Esophagus muscularis mucosa (tissue), 4 donors: ENCODE data around the gene PRRG4. TPM values are rescaled to one million over a fixed set of nuclear protein-coding genes. Genes with fewer than 3 reads are reported as not detected.

Experiments used
- DNase-seq: peaks from one replicate; pipeline ENCODE4 v3.0.0-alpha.2; 2017; ENCODE audit errors: extremely low spot score
- H3K27ac ChIP-seq, 4 donors: fragments of 200-600 bp; sonication (generic); replicated peaks in 1 of 4; 1 replicate in 3 of 4; 2 replicates in 1 of 4; pipeline ENCODE4 v1.5.1; 2016 to 2019; ENCODE audit warnings: mild to moderate bottlenecking in 1 of 4
- H3K27me3 ChIP-seq, 4 donors: fragments of 200-600 bp; sonication (generic); one replicate each; pipeline versions ENCODE4 v1.5.1 to v1.6.0; 2016 to 2019
- H3K36me3 ChIP-seq, 4 donors: fragments of 200-600 bp; sonication (generic); one replicate each; pipeline ENCODE4 v1.5.1; 2016 to 2019
- H3K4me1 ChIP-seq, 4 donors: fragments of 200-600 bp; sonication (generic); one replicate each; pipeline ENCODE4 v1.5.1; 2016 to 2019
- H3K4me3 ChIP-seq, 4 donors: fragments of 200-600 bp; sonication (generic); 1 replicate in 2 of 4; 2 replicates in 2 of 4; pipeline ENCODE4 v1.5.1; 2016 to 2019; ENCODE audit warnings: mild to moderate bottlenecking in 4 of 4, moderate library complexity in 1 of 4
- H3K9me3 ChIP-seq, 4 donors: fragments of 200-600 bp; sonication (generic); 1 replicate in 3 of 4; 2 replicates in 1 of 4; pipeline ENCODE4 v1.5.1; 2016 to 2019
- EP300 ChIP-seq: sonication (generic); formaldehyde crosslinking; IDR thresholded peaks from one replicate; pipeline ENCODE4 v1.6.1; 2017; ENCODE audit warnings: antibody characterized with exemption
- POLR2A ChIP-seq: fragments of 450-650 bp; IDR thresholded peaks from one replicate; pipeline ENCODE4 v1.6.1; 2017; ENCODE audit warnings: antibody characterized with exemption, moderate library complexity, mild to moderate bottlenecking, low read depth
- POLR2AphosphoS5 ChIP-seq, 2 donors: sonication (generic); formaldehyde crosslinking; IDR thresholded peaks; one replicate each; pipeline ENCODE4 v1.6.1; 2017; ENCODE audit warnings: antibody characterized with exemption in 2 of 2
- WGBS: methylation state at CpG from one replicate; pipeline ENCODE4 v1.1.5; 2018; 5-methylcytosine and 5-hydroxymethylcytosine counted together
- intact Hi-C: fragments of 100-400 bp; cut with DNase I; formaldehyde crosslinking; loops from one replicate; pipeline ENCODE4 v1.15.1; 2023
- total RNA-seq, 4 donors: library from RNA; depleted of rRNA; stranded (reverse); fragments of >200 nt; gene quantifications; one replicate each; pipeline versions ENCODE4 v1.1.0 to v1.2.1, GENCODE V29; 2016
- TF ChIP-seq, protein P1 (sequence below), 3 experiments: fragments of 200-600 bp in 2 of 3; fragments of 450-650 bp in 1 of 3; sonication (generic) in 2 of 3; IDR thresholded peaks; one replicate each; pipeline ENCODE4 v1.5.1; 2017 to 2019; ENCODE audit warnings: antibody characterized with exemption in 3 of 3, mild to moderate bottlenecking in 2 of 3, moderate library complexity in 1 of 3

PRRG4 gene
- total RNA-seq, 4 donors from 2014 or later = 1.7 to 2.8 (median 2.2) TPM

- WGBS = 78% methylated on average over 1 of the region's 1 CpG
- no peak overlapping the region for H3K27ac ChIP-seq
- no peak for DNase-seq
- TF ChIP-seq, protein P1, sequence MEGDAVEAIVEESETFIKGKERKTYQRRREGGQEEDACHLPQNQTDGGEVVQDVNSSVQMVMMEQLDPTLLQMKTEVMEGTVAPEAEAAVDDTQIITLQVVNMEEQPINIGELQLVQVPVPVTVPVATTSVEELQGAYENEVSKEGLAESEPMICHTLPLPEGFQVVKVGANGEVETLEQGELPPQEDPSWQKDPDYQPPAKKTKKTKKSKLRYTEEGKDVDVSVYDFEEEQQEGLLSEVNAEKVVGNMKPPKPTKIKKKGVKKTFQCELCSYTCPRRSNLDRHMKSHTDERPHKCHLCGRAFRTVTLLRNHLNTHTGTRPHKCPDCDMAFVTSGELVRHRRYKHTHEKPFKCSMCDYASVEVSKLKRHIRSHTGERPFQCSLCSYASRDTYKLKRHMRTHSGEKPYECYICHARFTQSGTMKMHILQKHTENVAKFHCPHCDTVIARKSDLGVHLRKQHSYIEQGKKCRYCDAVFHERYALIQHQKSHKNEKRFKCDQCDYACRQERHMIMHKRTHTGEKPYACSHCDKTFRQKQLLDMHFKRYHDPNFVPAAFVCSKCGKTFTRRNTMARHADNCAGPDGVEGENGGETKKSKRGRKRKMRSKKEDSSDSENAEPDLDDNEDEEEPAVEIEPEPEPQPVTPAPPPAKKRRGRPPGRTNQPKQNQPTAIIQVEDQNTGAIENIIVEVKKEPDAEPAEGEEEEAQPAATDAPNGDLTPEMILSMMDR (IDR thresholded peaks at IDR 0.05) = no peak
- TF ChIP-seq EP300 (no peak), POLR2A (no peak), POLR2AphosphoS5 (IDR thresholded peaks at IDR 0.05) (no peak)
- H3K9me3 ChIP-seq = no peaks in the 10 kb centered on the region
- peaks cover 5 to 17% (median 13%) of the 10 kb centered on the region in 4 donors for H3K4me1 ChIP-seq
- intact Hi-C loops = no loop called here
- H3K36me3 ChIP-seq = no peaks in the 10 kb centered on the region
- H3K4me3 ChIP-seq = no peak overlapping the region
- peaks cover 0 to 31% (median 10%) of the 10 kb centered on the region in 4 donors for H3K27me3 ChIP-seq
Measured at GRCh38 chr11:32833921-32834320, 4.2 kb downstream of the PRRG4 start.

GRCh38 chr11:32836946-32837345, 7.2 kb downstream of the PRRG4 start:
- no peak overlapping the region for H3K27ac ChIP-seq
- no peak for DNase-seq
- intact Hi-C loops = no loop called here
- H3K27me3 ChIP-seq = peaks cover 0 to 3% (median 0%) of the 10 kb centered on the region in 4 donors
- H3K4me1 ChIP-seq = no peaks in the 10 kb centered on the region
- no peaks in the 10 kb centered on the region for H3K36me3 ChIP-seq
- no peak overlapping the region for H3K4me3 ChIP-seq
- WGBS = 85% methylated on average over 2 of the region's 2 CpGs
- TF ChIP-seq, protein P1 (IDR thresholded peaks at IDR 0.05) = no peak
- TF ChIP-seq POLR2A (no peak), EP300 (no peak), POLR2AphosphoS5 (IDR thresholded peaks at IDR 0.05) (no peak)
- H3K9me3 ChIP-seq = no peaks in the 10 kb centered on the region

- Histone ChIP-seq H3K27me3 (no peaks in the 10 kb centered on the region), H3K9me3 (no peaks in the 10 kb centered on the region), H3K36me3 (no peaks in the 10 kb centered on the region), H3K27ac (no peak overlapping the region), H3K4me1 (no peaks in the 10 kb centered on the region), H3K4me3 (no peak overlapping the region)
- TF ChIP-seq POLR2A (no peak), EP300 (no peak), POLR2AphosphoS5 (IDR thresholded peaks at IDR 0.05) (no peak)
- TF ChIP-seq, protein P1 (IDR thresholded peaks at IDR 0.05) = no peak
- intact Hi-C loops = no loop called here
- 96% methylated on average over 2 of the region's 2 CpGs for WGBS
- peak; percentile 39 for DNase-seq
Measured at GRCh38 chr11:32838505-32839274, 9.0 kb downstream of the PRRG4 start.

- TF ChIP-seq POLR2AphosphoS5 (IDR thresholded peaks at IDR 0.05) = no peak
- no peak for TF ChIP-seq EP300
- TF ChIP-seq, protein P1 (IDR thresholded peaks at IDR 0.05) = no peak
- no peak for TF ChIP-seq POLR2A
- Histone ChIP-seq H3K27ac (no peak overlapping the region), H3K27me3 (no peaks in the 10 kb centered on the region), H3K4me3 (no peak overlapping the region), H3K9me3 (no peaks in the 10 kb centered on the region), H3K36me3 (no peaks in the 10 kb centered on the region), H3K4me1 (no peaks in the 10 kb centered on the region)
- DNase-seq = no peak
- intact Hi-C loops = no loop called here
- WGBS = 88% methylated on average over 2 of the region's 2 CpGs
Measured at GRCh38 chr11:32839308-32839707, 9.6 kb downstream of the PRRG4 start.

DNA sequence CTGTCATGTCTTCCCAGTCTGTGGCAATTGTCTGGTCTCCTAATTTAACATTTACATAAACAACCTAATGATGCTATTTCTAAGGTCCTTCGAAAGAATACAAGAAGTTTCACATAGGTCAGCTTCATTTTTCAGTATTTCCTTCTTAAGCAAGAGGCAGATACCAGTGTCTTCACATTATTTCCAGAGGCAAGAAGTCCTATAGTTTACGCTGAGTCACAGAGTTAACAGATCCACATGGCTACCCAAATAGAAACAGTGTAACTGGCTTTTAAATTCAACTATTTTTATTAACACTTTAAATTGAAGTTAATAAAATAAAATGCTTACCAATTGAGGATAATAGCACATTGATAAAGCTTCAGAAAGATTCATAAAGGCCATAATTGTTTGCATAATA, 10.9 kb downstream of the PRRG4 start:
- H3K4me3 ChIP-seq = no peak overlapping the region
- no peaks in the 10 kb centered on the region for H3K27me3 ChIP-seq
- DNase-seq = no peak
- H3K9me3 ChIP-seq = no peaks in the 10 kb centered on the region
- 88% methylated on average over 2 of the region's 2 CpGs for WGBS
- intact Hi-C loops = no loop called here
- TF ChIP-seq, protein P1 (IDR thresholded peaks at IDR 0.05) = no peak
- TF ChIP-seq EP300 = no peak
- TF ChIP-seq POLR2AphosphoS5 (IDR thresholded peaks at IDR 0.05) = no peak
- TF ChIP-seq POLR2A = no peak
- H3K27ac ChIP-seq = no peak overlapping the region
- no peaks in the 10 kb centered on the region for H3K36me3 ChIP-seq
- H3K4me1 ChIP-seq = no peaks in the 10 kb centered on the region
